ENCODE data around the gene RRP12. TPM values are rescaled to one million over a fixed set of nuclear protein-coding genes. Genes with fewer than 3 reads are reported as not detected.

Gene RRP12
- total RNA-seq, 1 experiment from 2014 or later = 86.7 TPM

DNA sequence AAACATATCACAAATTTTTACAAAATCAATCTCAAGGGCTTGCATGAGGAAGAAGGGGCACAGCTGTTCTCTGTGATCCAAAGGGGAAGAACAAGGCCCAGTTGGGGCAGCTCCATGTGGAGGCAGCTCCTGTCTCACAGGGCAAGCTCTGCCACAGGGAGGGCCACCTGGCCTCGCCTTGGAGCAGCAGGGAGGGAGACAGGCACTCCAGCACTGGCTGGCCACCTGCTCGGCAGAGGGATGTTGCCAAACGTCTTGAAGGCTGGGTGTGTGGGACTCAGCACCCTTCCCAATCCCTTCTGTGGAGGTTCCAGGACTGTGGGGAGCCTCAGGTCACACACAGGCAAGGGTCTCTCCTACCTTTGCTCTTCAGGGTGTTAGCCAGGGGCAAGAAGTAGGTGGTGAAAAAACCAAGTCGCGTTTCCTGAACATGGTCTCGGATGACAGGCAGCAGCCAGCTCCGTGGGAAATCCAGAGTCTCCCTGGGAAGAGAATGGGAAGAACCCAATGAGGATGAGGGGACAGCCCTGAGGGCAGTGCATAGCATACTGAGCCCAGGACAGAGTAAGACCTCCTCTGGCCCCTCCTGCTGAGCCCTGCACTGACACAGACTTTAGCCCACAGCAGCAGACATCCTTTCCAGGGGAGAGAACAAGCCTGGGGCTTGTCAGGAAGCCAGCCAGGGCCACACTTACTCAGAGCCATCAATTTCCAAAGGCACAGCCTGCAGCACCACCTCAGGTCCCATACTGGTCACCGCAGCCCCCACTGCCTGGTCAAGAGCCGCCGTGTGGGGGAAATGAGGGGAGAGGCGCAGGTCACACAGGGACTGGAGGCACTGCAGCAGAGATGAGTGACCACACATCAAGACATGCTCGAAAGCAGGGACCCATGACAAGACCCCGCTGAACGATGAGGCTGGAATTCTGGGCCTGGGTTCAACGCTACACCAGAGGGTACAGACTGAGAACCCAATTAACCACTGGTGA lies 21.9 kb downstream of the RRP12 start:
- Mint-ChIP-seq H3K9me3 (ENCODE audit: unreplicated experiment) (no peaks in the 10 kb centered on the region), H3K36me3 (ENCODE audit: insufficient read depth, unreplicated experiment) (peaks cover 69% of the 10 kb centered on the region), H3K4me3 (ENCODE audit: unreplicated experiment) (no peak overlapping the region), H3K27me3 (ENCODE audit: insufficient read depth, unreplicated experiment) (no peaks in the 10 kb centered on the region), H3K4me1 (ENCODE audit: insufficient read depth, unreplicated experiment) (no peaks in the 10 kb centered on the region), H3K27ac (ENCODE audit: low read depth, unreplicated experiment) (no peak overlapping the region)
- TF ChIP-seq, protein P1, sequence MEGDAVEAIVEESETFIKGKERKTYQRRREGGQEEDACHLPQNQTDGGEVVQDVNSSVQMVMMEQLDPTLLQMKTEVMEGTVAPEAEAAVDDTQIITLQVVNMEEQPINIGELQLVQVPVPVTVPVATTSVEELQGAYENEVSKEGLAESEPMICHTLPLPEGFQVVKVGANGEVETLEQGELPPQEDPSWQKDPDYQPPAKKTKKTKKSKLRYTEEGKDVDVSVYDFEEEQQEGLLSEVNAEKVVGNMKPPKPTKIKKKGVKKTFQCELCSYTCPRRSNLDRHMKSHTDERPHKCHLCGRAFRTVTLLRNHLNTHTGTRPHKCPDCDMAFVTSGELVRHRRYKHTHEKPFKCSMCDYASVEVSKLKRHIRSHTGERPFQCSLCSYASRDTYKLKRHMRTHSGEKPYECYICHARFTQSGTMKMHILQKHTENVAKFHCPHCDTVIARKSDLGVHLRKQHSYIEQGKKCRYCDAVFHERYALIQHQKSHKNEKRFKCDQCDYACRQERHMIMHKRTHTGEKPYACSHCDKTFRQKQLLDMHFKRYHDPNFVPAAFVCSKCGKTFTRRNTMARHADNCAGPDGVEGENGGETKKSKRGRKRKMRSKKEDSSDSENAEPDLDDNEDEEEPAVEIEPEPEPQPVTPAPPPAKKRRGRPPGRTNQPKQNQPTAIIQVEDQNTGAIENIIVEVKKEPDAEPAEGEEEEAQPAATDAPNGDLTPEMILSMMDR (IDR thresholded peaks at IDR 0.05; ENCODE audit: unreplicated experiment) = no peak
- ChIA-PET CTCF (no interaction called here), POLR2A (no interaction called here)
- intact Hi-C loops (cut with micrococcal nuclease) = no loop called here
- DNase-seq (ENCODE audit: unreplicated experiment) = no peak
- BruUV-seq (replicated peaks) = no TSS peak

DNA sequence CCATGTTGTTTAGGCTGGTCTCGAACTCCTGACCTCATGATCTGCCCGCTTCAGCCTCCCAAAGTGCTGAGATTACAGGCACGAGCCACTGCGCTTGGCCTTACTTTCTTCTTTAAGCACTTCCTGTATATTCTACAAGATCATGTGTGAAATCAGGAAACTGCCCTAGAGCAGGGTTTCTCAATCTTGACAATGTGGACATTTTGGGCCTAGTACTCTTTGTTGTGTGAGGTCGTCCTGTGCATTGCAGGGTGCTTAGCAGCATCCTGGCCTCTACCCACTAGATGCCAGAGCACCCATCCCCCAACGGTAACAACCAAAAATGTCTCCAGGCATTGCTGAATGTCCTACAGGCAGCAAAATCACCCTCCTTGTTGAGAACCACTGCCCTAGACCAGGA lies 24.7 kb downstream of the RRP12 start:
- no peaks in the 10 kb centered on the region for H3K9me3 Mint-ChIP-seq (ENCODE audit: unreplicated experiment)
- ChIA-PET CTCF (interaction anchor here (1.2 kb wide), 1 partner anchor 15 kb away, joined by 3 read pairs; no protein-coding TSS in a partner anchor), POLR2A (no interaction called here)
- TF ChIP-seq, protein P1 (IDR thresholded peaks at IDR 0.05; ENCODE audit: unreplicated experiment) = no peak
- intact Hi-C loops (cut with micrococcal nuclease) = no loop called here
- H3K4me1 Mint-ChIP-seq (ENCODE audit: insufficient read depth, unreplicated experiment) = no peaks in the 10 kb centered on the region
- BruUV-seq (replicated peaks) = no TSS peak
- DNase-seq (ENCODE audit: unreplicated experiment) = no peak
- H3K27me3 Mint-ChIP-seq (ENCODE audit: insufficient read depth, unreplicated experiment) = no peaks in the 10 kb centered on the region
- H3K27ac Mint-ChIP-seq (ENCODE audit: low read depth, unreplicated experiment) = no peak overlapping the region
- no peak overlapping the region for H3K4me3 Mint-ChIP-seq (ENCODE audit: unreplicated experiment)
- H3K36me3 Mint-ChIP-seq (ENCODE audit: insufficient read depth, unreplicated experiment) = peaks cover 69% of the 10 kb centered on the region

DNA sequence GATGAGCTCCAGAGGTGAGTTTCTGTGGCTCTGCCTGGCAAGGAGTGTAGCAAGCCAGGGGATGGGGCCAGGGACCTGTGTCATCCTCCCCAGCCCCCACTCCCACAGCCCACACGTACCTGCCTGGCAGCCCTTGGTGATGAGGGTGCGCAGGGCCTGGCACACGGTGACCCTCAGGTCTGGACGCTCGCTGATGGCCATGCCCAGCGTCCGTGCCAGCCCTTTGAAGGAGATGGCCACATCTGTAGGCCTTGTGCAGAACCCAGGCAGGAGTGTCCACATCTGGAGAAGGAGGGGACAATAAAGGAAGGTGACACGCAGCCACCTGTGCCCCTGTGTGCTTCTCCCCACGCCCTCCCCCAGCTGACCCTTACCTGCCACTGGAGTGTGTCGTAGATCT lies 27.7 kb downstream of the RRP12 start:
- BruUV-seq (replicated peaks) = no TSS peak
- intact Hi-C loops (cut with micrococcal nuclease) = no loop called here
- Mint-ChIP-seq H3K4me1 (ENCODE audit: insufficient read depth, unreplicated experiment) (no peaks in the 10 kb centered on the region), H3K9me3 (ENCODE audit: unreplicated experiment) (no peaks in the 10 kb centered on the region), H3K4me3 (ENCODE audit: unreplicated experiment) (no peak overlapping the region), H3K27me3 (ENCODE audit: insufficient read depth, unreplicated experiment) (no peaks in the 10 kb centered on the region), H3K36me3 (ENCODE audit: insufficient read depth, unreplicated experiment) (peaks cover 70% of the 10 kb centered on the region), H3K27ac (ENCODE audit: low read depth, unreplicated experiment) (no peak overlapping the region)
- TF ChIP-seq, protein P1 (IDR thresholded peaks at IDR 0.05; ENCODE audit: unreplicated experiment) = no peak
- DNase-seq (ENCODE audit: unreplicated experiment) = no peak
- ChIA-PET CTCF (no interaction called here), POLR2A (no interaction called here)

DNA sequence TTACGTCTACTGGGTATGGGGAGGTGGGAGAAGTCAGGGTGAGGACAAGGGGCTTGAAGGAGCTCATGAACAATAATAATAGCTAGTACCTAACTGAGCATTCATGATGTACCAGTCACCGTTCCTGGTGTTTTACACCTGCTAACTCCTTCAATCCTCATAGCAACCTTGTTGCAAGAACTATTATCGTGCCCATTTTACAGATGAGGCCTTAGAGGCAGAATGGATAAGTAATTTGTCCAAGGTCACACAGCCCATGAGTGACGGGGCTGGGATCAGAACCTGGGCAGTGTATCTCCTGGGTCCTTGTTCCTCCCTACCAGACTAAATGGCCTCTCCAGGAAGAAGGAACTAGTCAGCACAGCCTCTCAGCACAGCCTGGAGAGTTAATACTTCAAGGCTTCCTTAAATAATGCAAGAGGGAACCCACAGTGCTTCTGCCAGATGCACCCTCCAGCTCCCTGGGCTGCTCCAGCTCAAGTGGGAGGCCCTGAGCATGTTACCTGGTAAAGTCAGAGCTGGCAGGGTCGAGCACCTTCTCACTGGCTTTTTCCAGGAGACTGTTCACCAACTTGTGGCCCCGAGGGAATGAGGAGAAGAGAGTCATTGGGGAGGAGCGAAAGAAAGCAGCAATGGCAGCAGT lies 28.8 kb downstream of the RRP12 start:
- Mint-ChIP-seq H3K4me3 (ENCODE audit: unreplicated experiment) (no peak overlapping the region), H3K27ac (ENCODE audit: low read depth, unreplicated experiment) (no peak overlapping the region), H3K27me3 (ENCODE audit: insufficient read depth, unreplicated experiment) (no peaks in the 10 kb centered on the region), H3K9me3 (ENCODE audit: unreplicated experiment) (no peaks in the 10 kb centered on the region), H3K4me1 (ENCODE audit: insufficient read depth, unreplicated experiment) (no peaks in the 10 kb centered on the region), H3K36me3 (ENCODE audit: insufficient read depth, unreplicated experiment) (peaks cover 70% of the 10 kb centered on the region)
- DNase-seq (ENCODE audit: unreplicated experiment) = no peak
- BruUV-seq (replicated peaks) = no TSS peak
- CTCF ChIA-PET = interaction anchor here (1.0 to 1.5 kb wide), 2 partner anchors 14 to 37 kb away, joined by 3 to 5 read pairs; no protein-coding TSS in a partner anchor
- TF ChIP-seq, protein P1 (IDR thresholded peaks at IDR 0.05; ENCODE audit: unreplicated experiment) = no peak
- POLR2A ChIA-PET = no interaction called here
- intact Hi-C loops (cut with micrococcal nuclease) = no loop called here

Data from MCF 10A (cell line).